Uterus (tissue), 2 donors: ENCODE measurements around the gene SLC39A11.

ENCODE experiments used
- CTCF ChIP-seq, 4 experiments: fragments of 200-600 bp in 2 of 4; fragments of 450-650 bp in 2 of 4; sonication (generic) in 2 of 4; IDR thresholded peaks; one replicate each; pipeline ENCODE4 v1.5.1; 2016 to 2019; ENCODE audit warnings: antibody characterized with exemption in 4 of 4, mild to moderate bottlenecking in 2 of 4, moderate library complexity in 1 of 4
- POLR2A ChIP-seq, 2 donors: fragments of 450-650 bp; IDR thresholded peaks; one replicate each; pipeline ENCODE4 v1.6.1; 2016; ENCODE audit warnings: antibody characterized with exemption in 2 of 2, mild to moderate bottlenecking in 1 of 2, moderate library complexity in 1 of 2

- TF ChIP-seq CTCF (IDR thresholded peaks at IDR 0.05) (no peak), POLR2A (IDR thresholded peaks at IDR 0.05) (no peak)
Observed at GRCh38 chr17:72832306-72832705, 260.2 kb downstream of the SLC39A11 start.
